ENCODE measurements around the gene HCST.
A peak's percentile ranks its signal among the peaks of the same experiment; 100 is the strongest.
"Not testable (repeated sequence)": the region's sequence is repeated elsewhere in the genome, so short reads cannot be mapped to it uniquely, and the experiment has no call there.

Gene HCST

GRCh38 chr19:35879770-35880317 lies 22.5 kb upstream of the HCST start:
- peak; percentile 97 for DNase-seq (ENCODE audit: low spot score)

- peak; percentile 82 for DNase-seq (ENCODE audit: low spot score)
These were observed 20.1 kb upstream of the HCST start for GRCh38 chr19:35882114-35882832.

- DNase-seq (ENCODE audit: low spot score), result no peak
These were observed 18.4 kb upstream of the HCST start for GRCh38 chr19:35883882-35884281.

- DNase-seq (ENCODE audit: low spot score), result no peak
These were observed 17.0 kb upstream of the HCST start for GRCh38 chr19:35885225-35885738.

- no peak for DNase-seq (ENCODE audit: low spot score)
These were observed 16.4 kb upstream of the HCST start for GRCh38 chr19:35885904-35886303.

GRCh38 chr19:35887197-35887596 lies 15.1 kb upstream of the HCST start:
- DNase-seq (ENCODE audit: low spot score), result no peak

GRCh38 chr19:35888398-35888797 lies 13.9 kb upstream of the HCST start:
- DNase-seq (ENCODE audit: low spot score), result no peak

GRCh38 chr19:35889370-35890112 lies 12.8 kb upstream of the HCST start:
- DNase-seq (ENCODE audit: low spot score), result no peak

GRCh38 chr19:35890113-35890650 lies 12.1 kb upstream of the HCST start:
- DNase-seq (ENCODE audit: low spot score), result no peak

- not testable (repeated sequence) for DNase-seq (ENCODE audit: low spot score)
These were observed 10.5 kb upstream of the HCST start for GRCh38 chr19:35891819-35892218.

GRCh38 chr19:35894342-35894741 lies 8.0 kb upstream of the HCST start:
- no peak for DNase-seq (ENCODE audit: low spot score)

- no peak for DNase-seq (ENCODE audit: low spot score)
These were observed 6.3 kb upstream of the HCST start for GRCh38 chr19:35895911-35896642.

GRCh38 chr19:35896643-35897040 lies 5.7 kb upstream of the HCST start:
- no peak for DNase-seq (ENCODE audit: low spot score)

- no peak for DNase-seq (ENCODE audit: low spot score)
These were observed 4.5 kb upstream of the HCST start for GRCh38 chr19:35897706-35898451.

GRCh38 chr19:35898499-35898809 lies 3.9 kb upstream of the HCST start:
- DNase-seq (ENCODE audit: low spot score), result no peak

GRCh38 chr19:35899547-35900214 lies 2.6 kb upstream of the HCST start:
- peak; percentile 88 for DNase-seq (ENCODE audit: low spot score)

GRCh38 chr19:35901055-35901644 lies 1.2 kb upstream of the HCST start:
- peak; percentile 77 for DNase-seq (ENCODE audit: low spot score)

GRCh38 chr19:35902870-35903475 lies 644 bp downstream of the HCST start:
- DNase-seq (ENCODE audit: low spot score), result no peak

- peak; percentile 73 for DNase-seq (ENCODE audit: low spot score)
These were observed 1.3 kb downstream of the HCST start for GRCh38 chr19:35903550-35904179.

Measured in AG08395 (cell line).